Spleen (tissue), 11 donors: ENCODE measurements around the gene FAM120A. TPM values are rescaled to one million over a fixed set of nuclear protein-coding genes. Genes with fewer than 3 reads are reported as not detected.
"Not testable (repeated sequence)": the region's sequence is repeated elsewhere in the genome, so short reads cannot be mapped to it uniquely, and the experiment has no call there.

ENCODE experiments used
- DNase-seq: peaks from one replicate; pipeline ENCODE4 v3.0.0-alpha.2; 2020
- H3K27ac ChIP-seq, 8 donors: fragments of 200-600 bp; sonication (generic) in 7 of 8; 1 replicate in 4 of 8; 2 replicates in 4 of 8; pipeline versions ENCODE4 v1.5.0 to v1.8.0; 2016 to 2021; ENCODE audit warnings: inconsistent platforms in 4 of 8, mild to moderate bottlenecking in 4 of 8, moderate library complexity in 1 of 8
- H3K27me3 ChIP-seq, 7 donors: fragments of 200-600 bp; sonication (generic) in 6 of 7; replicated peaks in 1 of 7; 1 replicate in 4 of 7; 2 replicates in 3 of 7; pipeline versions ENCODE4 v1.5.0 to v1.8.0; 2016 to 2021; ENCODE audit warnings: inconsistent platforms in 3 of 7, mild to moderate bottlenecking in 1 of 7
- H3K36me3 ChIP-seq, 6 donors: fragments of 200-600 bp; sonication (generic) in 5 of 6; 1 replicate in 4 of 6; 2 replicates in 2 of 6; pipeline versions ENCODE4 v1.5.0 to v1.8.0; 2016 to 2021; ENCODE audit warnings: inconsistent platforms in 2 of 6
- H3K4me1 ChIP-seq, 6 donors: fragments of 200-600 bp; sonication (generic) in 5 of 6; 1 replicate in 3 of 6; 2 replicates in 3 of 6; pipeline versions ENCODE4 v1.5.0 to v1.8.0; 2016 to 2021; ENCODE audit warnings: inconsistent platforms in 3 of 6
- H3K4me3 ChIP-seq, 8 donors: fragments of 200-600 bp; sonication (generic) in 7 of 8; 1 replicate in 4 of 8; 2 replicates in 4 of 8; pipeline versions ENCODE4 v1.5.0 to v1.8.0; 2016 to 2021; ENCODE audit warnings: inconsistent platforms in 4 of 8, mild to moderate bottlenecking in 4 of 8, moderate library complexity in 2 of 8
- H3K9me3 ChIP-seq, 8 donors: fragments of 200-600 bp; sonication (generic) in 7 of 8; 1 replicate in 4 of 8; 2 replicates in 4 of 8; pipeline versions ENCODE4 v1.5.0 to v1.8.0; 2016 to 2021; ENCODE audit warnings: inconsistent platforms in 4 of 8
- POLR2A ChIP-seq, 3 donors: fragments of 450-650 bp; IDR thresholded peaks; one replicate each; pipeline ENCODE4 v1.5.1; 2017; ENCODE audit warnings: antibody characterized with exemption in 3 of 3, mild to moderate bottlenecking in 1 of 3
- POLR2AphosphoS5 ChIP-seq, 3 donors: sonication (generic); formaldehyde crosslinking; IDR thresholded peaks; one replicate each; pipeline ENCODE4 v1.5.1; 2017; ENCODE audit warnings: antibody characterized with exemption in 3 of 3
- WGBS, 5 donors: extraction: QIAGEN DNeasy Blood & Tissue Kit in 3 of 5; methylation state at CpG; one replicate each; pipeline versions ENCODE4 v1.1.5 to v1.1.7; 2013 to 2018; 5-methylcytosine and 5-hydroxymethylcytosine counted together
- intact Hi-C: fragments of 100-400 bp; cut with DNase I; formaldehyde crosslinking; loops from one replicate; pipeline ENCODE4 v1.15.0; 2023; ENCODE audit warnings: low total_unique reads
- polyA plus RNA-seq, 3 donors: library from polyadenylated mRNA; stranded (reverse); fragments of 200-250 nt; gene quantifications; one replicate each; pipeline ENCODE4 v1.2.1, GENCODE V29; 2013
- total RNA-seq, 7 donors: library from RNA; depleted of rRNA in 3 of 7; stranded (reverse); fragments of >200 nt in 3 of 7; fragmentation: NEBNext Ultra II Directional in 4 of 7; extraction: Animal tissue kit (Norgen Biotek cat#: 25700) in 4 of 7; gene quantifications; one replicate each; pipeline versions ENCODE4 v1.1.0 to v1.2.1, GENCODE V29; 2016 to 2021
- TF ChIP-seq, protein P1 (sequence below), 11 experiments: fragments of 200-600 bp in 7 of 11; fragments of 450-650 bp in 4 of 11; sonication (generic) in 4 of 11; IDR thresholded peaks in 8 of 11; conservative IDR thresholded peaks in 3 of 11; 1 replicate in 7 of 11; 2 replicates in 4 of 11; pipeline versions ENCODE4 v1.4.0 to v1.8.0; 2016 to 2021; ENCODE audit warnings: antibody characterized with exemption in 11 of 11, inconsistent platforms in 4 of 11, mild to moderate bottlenecking in 1 of 11
- donor health status: healthy with polysubstance abuse.
- donor health status: DM: no; HTN: no; CAD: no; lungs with moderate emphysema.
- donor health status: DM: no; HTN: no; CAD: no.
- donor health status: Bipolar disorder and iron deficiency.
- donor health status: healthy.
- donor health status: DM: no; HTN: no; CAD: no.
- donor health status: DM: yes; HTN: yes; CAD: no.

FAM120A gene
- total and polyA plus RNA-seq, 10 donors = 33.0 to 116 (median 102) TPM

- H3K9me3 ChIP-seq = no peaks in the 10 kb centered on the region
- no peaks in the 10 kb centered on the region for H3K36me3 ChIP-seq
- 91 to 96% (median 95%) methylated on average over 7 of the region's 7 CpGs for WGBS, 5 donors
- intact Hi-C loops = no loop called here
- no peak overlapping the region for H3K4me3 ChIP-seq
- DNase-seq = no peak
- H3K4me1 ChIP-seq = peaks cover 0 to 4% (median 1%) of the 10 kb centered on the region in 6 donors
- TF ChIP-seq, protein P1, sequence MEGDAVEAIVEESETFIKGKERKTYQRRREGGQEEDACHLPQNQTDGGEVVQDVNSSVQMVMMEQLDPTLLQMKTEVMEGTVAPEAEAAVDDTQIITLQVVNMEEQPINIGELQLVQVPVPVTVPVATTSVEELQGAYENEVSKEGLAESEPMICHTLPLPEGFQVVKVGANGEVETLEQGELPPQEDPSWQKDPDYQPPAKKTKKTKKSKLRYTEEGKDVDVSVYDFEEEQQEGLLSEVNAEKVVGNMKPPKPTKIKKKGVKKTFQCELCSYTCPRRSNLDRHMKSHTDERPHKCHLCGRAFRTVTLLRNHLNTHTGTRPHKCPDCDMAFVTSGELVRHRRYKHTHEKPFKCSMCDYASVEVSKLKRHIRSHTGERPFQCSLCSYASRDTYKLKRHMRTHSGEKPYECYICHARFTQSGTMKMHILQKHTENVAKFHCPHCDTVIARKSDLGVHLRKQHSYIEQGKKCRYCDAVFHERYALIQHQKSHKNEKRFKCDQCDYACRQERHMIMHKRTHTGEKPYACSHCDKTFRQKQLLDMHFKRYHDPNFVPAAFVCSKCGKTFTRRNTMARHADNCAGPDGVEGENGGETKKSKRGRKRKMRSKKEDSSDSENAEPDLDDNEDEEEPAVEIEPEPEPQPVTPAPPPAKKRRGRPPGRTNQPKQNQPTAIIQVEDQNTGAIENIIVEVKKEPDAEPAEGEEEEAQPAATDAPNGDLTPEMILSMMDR (IDR thresholded peaks at IDR 0.05 in 8 of 11, conservative IDR thresholded peaks at IDR 0.05 in 3 of 11) = no peak
- no peak for TF ChIP-seq POLR2AphosphoS5 (IDR thresholded peaks at IDR 0.05)
- TF ChIP-seq POLR2A (IDR thresholded peaks at IDR 0.05) = no peak
- no peak overlapping the region for H3K27ac ChIP-seq
- no peaks in the 10 kb centered on the region for H3K27me3 ChIP-seq
Observed at GRCh38 chr9:93436655-93437407, 14.7 kb upstream of the FAM120A start.

DNA sequence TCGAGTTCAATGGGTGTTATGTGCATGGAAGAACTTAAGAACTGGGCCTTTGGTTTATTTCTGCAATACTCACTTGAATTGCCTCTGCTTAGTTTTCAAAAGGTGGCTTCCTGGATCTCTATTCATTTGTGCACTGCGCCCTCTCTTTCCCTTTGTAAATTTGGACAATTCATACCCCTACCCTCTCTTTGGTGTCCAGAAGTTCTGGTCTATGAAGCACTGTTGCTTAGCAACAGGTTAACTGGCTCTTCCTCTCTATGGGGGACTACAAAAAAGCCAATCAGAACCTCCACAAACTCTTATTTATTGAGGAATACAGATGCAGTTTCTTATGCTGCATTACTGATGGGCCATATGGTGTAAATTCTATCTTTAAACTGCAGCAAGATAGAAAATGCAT lies 13.5 kb upstream of the FAM120A start:
- H3K4me1 ChIP-seq = no peaks in the 10 kb centered on the region
- DNase-seq = no peak
- TF ChIP-seq POLR2AphosphoS5 (IDR thresholded peaks at IDR 0.05) (no peak), POLR2A (IDR thresholded peaks at IDR 0.05) (no peak)
- TF ChIP-seq, protein P1 (IDR thresholded peaks at IDR 0.05 in 8 of 11, conservative IDR thresholded peaks at IDR 0.05 in 3 of 11) = no peak
- WGBS, 5 donors = 85 to 93% (median 89%) methylated on average over 2 of the region's 2 CpGs
- H3K9me3 ChIP-seq = no peaks in the 10 kb centered on the region
- intact Hi-C loops = no loop called here
- no peaks in the 10 kb centered on the region for H3K27me3 ChIP-seq
- no peak overlapping the region for H3K4me3 ChIP-seq
- H3K27ac ChIP-seq = no peak overlapping the region
- H3K36me3 ChIP-seq = no peaks in the 10 kb centered on the region

DNA sequence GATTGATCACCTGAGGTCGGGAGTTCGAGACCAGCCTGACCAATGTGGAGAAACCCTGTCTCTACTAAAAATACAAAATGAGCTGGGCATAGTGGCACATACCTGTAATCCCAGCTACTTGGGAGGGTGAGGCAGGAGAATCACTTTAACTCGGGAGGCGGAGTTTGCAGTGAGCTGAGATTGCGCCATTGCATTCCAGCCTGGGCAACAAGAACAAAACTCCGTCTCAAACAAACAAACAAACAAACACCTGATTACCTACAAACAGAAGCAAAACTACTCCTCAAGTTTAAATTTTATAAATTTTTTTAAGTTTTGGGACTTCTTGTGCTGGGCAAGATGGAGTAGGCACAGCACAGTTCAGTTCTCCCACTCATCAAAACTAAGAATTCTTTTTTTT lies 12.2 kb upstream of the FAM120A start:
- H3K4me1 ChIP-seq, intact Hi-C loops, H3K36me3 ChIP-seq, H3K9me3 ChIP-seq, H3K27ac ChIP-seq, DNase-seq, H3K4me3 ChIP-seq, H3K27me3 ChIP-seq: not testable (repeated sequence)
- 97 to 99% (median 98%) methylated on average over 6 of the region's 6 CpGs for WGBS, 5 donors

GRCh38 chr9:93440896-93441580 lies 10.4 kb upstream of the FAM120A start:
- H3K27me3 ChIP-seq = no peaks in the 10 kb centered on the region
- H3K36me3 ChIP-seq = peaks cover 0 to 12% (median 3%) of the 10 kb centered on the region in 6 donors
- no peak overlapping the region for H3K27ac ChIP-seq
- DNase-seq = no peak
- no peak overlapping the region for H3K4me3 ChIP-seq
- H3K4me1 ChIP-seq = peaks cover 0 to 8% (median 0%) of the 10 kb centered on the region in 6 donors
- 90 to 96% (median 94%) methylated on average over 8 of the region's 8 CpGs for WGBS, 5 donors
- no peak for TF ChIP-seq POLR2A (IDR thresholded peaks at IDR 0.05)
- TF ChIP-seq, protein P1 (IDR thresholded peaks at IDR 0.05 in 8 of 11, conservative IDR thresholded peaks at IDR 0.05 in 3 of 11) = no peak
- no peak for TF ChIP-seq POLR2AphosphoS5 (IDR thresholded peaks at IDR 0.05)
- no peaks in the 10 kb centered on the region for H3K9me3 ChIP-seq
- intact Hi-C loops = no loop called here
